Measurements from ENCODE around the gene CCL18.
"Not testable (repeated sequence)": the region's sequence is repeated elsewhere in the genome, so short reads cannot be mapped to it uniquely, and the experiment has no call there.

The CCL18 gene

DNA sequence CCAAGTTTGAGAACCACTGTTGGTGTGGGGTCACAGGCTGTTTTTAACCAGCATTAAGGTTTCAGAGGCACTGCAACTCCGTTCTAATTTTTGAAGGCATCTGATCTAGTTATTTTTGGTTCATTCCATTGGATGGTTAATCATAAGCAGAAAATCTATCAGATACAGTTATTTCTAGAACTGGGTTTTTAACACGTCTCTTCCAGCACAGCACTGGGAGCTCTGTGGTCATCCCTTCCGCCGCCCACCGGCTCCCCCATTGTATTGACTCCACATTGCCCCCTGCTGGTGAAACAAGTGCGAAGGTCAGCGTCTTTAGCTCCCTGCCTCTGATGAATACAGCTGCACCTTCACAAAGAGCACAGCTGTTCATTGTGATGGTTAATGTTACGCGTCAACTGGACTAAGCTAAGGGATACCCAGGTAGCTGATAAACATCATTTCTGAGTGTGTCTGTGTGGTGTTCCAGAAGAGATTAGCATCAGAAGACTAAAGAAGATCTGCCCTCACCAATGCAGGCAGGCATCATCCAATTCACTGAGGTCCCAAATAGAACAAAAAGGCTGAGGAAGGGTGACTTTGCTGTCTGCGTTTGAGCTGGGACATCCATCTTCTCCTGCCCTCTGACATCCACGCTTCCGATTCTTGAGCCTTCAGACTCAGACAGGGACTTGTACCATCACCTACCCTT, 8.5 kb downstream of the CCL18 start:
- no peak for DNase-seq

DNA sequence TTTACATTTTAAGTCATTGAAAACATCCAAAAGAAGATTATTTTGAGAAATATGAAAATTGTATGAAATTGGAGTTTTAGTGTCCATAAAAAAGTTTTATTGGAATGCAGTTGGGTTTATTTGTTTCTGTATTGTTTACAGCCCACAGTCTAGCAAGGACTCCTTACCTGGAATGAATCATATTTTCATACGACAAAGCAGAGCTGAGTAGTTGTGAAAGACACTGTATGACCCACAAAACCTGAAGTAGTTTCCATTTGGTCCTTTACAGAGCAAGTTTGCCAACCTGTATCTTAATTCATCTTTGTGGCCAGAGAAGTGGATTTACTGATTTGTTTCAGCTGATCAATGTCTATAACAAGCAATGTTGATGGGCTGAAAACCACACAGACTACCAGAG, 10.3 kb downstream of the CCL18 start:
- no peak for DNase-seq

DNA sequence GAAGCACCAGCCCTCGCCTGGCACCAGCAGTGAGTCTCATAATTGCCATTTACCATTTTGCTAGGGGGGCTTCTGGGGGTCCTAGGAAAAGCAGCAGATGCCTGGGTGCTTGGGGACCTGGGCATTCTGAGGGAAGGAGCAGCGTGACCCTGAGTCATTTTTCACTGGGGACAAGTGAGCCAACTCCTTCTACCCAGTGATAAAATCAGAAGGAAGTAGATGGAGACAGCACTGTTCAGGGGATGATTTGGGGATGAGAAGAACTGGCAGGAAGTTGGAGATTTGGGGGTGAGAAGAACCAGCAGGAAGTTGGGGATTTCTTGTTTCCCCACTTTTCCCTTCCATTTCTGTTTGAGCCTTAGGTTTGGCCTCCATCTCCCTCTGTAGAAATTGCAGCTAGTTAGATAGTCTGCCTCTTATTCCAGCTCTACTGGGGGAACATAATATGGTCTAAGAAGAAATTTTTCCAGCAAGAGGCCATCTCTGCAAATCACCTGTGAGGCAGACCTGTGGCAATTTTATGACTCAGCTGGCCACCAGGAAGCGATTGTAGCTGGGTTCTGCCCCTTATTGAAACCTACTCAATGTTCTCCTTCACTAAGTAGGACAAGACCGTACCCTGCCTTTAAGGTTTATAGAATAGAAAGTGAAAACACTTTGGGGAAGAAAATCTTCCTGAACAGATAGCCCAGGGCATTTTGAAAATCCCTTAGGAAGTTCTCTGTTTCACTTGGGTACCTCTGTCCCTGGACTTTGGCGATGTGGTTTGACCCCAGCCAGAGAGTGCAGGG, 17.8 kb downstream of the CCL18 start:
- not testable (repeated sequence) for DNase-seq

DNA sequence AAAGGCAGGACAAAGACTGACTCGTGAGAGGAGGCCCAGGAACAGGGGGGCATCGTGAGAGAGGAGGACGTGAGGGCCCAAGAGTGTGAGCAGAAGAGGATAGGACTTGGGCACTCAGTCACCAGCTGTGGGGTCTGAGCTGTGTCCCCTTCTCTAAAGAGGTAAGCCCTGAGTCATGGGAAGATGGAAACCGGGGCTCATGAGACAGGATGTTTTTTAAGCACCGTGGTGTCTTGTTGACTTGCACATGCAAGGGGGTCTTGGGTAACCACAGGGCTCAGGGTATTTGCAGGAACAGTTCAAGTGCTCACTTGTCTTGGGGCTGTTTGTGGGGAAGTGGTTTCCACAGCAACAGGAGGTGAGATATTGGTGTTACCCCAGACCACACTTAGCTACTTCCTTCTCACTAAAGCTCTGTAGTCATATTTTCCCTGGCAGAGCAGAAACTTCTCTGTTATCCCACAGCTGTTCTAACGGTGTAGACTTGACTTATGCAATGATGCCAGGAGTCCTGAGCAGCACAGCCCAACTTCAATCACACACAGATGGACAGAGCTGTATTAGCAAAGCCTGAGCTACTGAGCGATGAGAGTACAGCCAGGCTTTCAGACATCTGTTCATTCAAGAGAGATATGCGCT, 18.5 kb downstream of the CCL18 start:
- not testable (repeated sequence) for DNase-seq

DNA sequence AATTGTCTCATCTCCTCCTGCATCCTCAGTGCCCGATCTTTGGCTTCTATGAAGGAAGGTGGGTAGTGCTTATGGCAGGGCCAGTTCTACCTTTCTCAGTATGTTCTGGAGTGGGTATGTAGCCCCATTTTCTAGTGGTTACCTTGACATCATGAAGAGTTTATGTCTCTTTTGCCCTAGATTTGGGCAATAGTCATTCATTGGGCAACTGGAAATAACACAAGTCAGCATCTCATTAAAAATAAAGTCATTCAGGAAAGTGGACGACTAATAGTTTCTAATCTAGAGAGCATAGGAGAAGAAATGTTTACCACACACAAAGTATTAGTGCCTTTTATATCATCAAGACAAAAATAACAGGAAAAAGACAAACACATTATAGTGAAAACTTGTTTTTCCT, 19.6 kb downstream of the CCL18 start:
- DNase-seq = not testable (repeated sequence)

DNA sequence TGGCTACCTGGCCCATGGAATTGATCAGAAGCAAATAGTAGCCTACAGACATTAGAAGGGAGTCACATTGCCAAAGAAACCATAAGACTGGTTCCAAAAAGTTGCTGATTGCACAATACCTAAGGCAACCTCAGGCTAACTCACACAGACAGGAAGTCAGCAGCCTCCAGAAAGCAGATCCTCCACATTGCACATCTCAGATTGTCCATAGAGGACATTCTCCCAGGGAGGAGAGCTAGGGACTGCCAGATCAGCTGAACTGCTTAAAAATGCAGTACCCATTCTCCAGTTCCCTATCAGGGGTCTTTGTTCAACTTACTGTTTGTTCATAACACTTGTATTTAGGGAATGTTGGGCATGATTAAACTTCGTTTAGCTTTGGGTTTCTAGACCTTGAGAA, 21.7 kb downstream of the CCL18 start:
- no peak for DNase-seq

DNA sequence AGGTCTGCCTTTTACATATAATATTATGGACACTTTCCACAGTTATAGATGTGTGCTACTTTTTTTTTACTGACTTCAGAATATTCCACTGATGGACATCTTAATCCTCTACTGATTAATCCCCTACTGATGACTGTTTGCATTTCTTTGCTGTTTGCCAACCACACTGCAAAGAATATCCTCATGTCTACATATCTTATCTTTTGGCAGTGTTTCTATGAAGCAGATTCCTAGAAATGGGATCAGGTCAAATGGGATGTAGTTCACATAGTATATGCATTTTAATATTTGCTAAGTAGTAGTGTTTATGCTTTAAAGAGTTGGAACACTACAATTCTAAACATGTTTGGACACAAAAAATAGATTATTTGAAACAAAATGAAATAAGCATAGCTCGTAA, 22.7 kb downstream of the CCL18 start:
- DNase-seq = no peak

DNA sequence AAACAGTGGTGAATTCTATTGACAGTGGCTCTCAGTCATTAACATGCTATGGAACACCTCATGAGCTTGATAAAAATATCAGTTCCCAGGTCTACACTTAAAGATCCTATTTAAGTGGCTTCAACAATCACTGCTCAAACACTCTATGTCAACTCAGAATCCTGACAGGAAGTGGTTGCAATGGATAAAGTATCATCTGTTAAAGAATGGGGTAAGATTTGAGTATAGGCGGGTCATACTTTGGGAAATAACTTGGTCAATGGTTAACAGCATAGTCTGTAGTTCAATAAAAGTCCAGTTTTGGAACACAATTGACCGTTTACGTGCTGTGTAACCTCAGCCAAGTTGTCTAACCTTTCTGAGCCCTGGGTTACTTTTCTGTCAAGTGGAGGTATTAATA, 23.4 kb downstream of the CCL18 start:
- DNase-seq = not testable (repeated sequence)

DNA sequence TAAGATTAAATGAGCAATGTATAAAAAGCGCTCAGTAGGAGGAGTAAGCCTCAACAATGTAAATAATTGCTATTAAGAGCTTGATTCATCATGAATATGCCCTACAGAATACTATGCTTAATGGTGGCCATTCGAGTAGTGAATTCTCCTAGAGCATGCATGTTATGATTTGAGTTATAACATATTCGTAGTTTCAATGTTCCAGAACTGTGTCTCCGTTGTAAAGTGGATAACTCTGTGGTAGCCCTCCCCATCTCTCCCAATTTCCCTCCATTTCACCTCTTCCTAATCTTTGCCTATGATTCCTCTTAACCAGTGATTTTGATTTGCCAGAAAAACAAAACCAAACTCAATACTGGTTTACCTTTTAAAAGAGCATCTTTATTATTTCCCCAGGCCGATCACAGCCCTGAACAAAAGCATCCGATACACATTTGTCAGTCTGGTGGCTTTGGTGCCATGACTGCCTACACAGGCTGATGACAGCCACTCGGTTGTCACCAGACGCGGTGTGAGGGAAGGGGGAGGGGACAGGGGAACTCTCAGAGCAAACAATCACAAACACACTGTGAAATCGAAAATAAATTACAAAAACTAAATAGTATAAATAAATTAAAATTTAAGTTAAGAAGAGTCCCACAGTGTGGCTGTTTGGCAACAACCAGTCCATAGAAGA, 24.0 kb downstream of the CCL18 start:
- not testable (repeated sequence) for DNase-seq

DNA sequence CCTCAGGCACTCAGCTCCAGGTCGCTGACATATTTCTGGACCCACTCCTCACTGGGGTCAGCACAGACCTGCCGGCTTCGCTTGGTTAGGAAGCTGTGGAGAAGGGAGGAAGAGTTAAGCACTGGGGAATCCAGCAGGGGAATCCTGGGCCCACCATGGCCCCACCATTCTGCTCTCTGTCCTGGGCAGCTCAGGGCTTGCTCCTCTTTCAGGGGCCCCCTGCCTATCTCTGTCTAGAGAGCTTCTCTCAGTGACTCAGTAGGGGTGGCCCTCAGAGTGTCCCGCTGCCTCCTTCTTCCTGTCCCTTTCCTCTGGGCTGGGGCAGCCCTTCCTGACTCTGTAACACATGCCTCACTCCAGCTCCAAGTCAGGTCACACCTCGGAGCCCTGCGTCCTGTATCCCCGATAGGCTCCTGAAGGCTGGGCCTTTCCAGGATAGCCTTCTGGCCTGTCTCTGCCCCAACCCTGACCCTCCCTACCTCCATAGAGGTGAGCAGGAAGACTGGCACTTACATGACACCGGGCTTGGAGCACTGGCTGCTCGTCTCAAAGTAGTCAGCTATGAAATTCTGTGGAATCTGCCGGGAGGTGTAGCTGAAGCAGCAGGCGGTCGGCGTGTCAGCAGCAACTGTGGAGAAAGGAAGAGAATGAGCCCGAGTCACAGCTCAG, 24.7 kb downstream of the CCL18 start:
- no peak for DNase-seq

DNA sequence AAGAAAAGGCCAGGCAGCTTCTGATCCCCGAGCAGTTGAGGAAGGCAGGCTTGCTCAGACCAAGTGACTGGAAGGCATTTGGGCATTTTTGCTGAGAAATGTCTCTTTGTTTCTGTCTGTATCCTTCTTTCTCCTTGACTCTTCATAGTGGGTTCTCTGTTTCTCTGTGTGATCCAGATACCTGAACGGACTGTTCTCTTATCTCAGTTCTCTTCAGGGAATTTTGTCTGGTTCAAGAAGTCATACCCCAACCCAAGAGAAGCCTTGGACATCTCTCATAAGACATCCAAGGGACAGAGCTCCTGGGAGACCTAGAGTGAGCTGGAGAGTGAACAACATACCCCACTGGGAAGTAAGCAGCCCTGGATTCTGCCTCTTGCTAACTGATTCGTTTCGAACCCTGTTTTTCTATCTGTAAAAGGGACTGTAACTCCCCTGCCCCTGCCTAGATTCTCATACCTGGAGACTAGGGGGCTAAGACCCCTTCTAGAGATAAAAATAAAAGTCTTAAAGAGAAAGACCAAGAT, 25.3 kb downstream of the CCL18 start:
- no peak for DNase-seq

DNA sequence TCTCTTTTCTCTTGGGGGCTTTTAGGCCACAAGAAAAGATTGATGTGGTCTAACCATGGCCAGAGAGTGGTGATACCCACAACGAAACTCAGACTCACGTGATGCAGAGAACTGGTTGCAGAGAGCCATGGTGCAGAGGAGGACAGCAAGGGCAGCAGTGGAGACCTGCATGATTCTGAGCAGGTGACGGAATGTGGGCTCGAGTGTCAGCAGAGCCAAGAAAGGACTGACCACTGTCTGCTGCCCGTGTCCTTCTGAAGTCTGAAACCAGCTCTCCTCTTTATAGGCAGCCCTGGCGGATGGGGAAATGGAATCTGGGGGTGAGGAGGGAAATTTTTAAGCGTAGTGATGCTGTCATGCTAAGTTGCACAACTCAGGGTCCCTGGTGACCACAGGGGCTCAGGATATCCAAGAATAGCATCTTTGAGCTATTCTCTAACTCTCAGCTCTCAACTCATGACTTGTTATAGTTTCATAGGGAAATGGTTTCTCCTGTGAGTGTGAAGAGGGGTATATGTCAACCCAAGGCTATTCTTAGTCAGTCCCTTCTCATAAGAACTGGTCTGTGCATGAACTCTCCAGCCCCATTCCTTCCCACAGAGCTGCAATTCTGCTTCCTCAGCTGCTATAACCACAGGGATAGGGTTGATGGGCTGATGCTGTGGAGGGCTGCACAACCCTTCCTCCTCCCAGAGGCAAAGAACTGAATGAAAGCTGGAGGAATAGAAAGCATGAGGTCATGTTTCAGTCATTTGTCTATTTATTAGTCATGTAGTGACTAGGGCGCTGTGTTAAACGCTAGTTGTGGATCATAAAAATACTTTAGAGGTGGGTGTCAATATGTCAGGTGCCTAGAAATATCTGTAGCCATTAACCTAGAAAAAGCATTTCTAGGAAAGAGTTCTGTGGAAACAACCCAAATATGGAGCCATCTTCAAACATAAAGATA, 26.1 kb downstream of the CCL18 start, which contains the start of gene CCL3:
Gene CCL3, minus strand, starts transcription at position 256 of the 949 bp plus-strand sequence. Its CDS starts 85 bp downstream, at position 171.
- DNase-seq = no peak

DNA sequence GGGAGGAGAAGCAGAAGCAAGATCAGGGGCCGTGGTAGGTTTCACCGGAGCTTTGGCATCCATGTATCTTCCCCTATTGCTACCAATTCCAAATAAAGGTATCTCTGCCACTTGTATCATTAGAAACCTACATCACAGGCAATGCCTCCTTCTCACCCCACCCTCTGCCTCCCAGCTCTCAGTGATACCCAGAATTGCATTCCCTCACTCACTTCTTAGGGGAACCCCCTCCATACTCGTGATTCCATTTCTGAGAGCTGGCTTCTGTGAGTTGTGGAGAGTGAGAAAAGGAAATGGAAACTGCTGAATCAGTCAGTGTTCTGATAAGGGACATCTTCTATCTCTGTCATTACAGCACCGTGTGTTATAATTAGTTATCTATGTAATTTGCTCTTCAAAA, 28.2 kb downstream of the CCL18 start:
- no peak for DNase-seq

DNA sequence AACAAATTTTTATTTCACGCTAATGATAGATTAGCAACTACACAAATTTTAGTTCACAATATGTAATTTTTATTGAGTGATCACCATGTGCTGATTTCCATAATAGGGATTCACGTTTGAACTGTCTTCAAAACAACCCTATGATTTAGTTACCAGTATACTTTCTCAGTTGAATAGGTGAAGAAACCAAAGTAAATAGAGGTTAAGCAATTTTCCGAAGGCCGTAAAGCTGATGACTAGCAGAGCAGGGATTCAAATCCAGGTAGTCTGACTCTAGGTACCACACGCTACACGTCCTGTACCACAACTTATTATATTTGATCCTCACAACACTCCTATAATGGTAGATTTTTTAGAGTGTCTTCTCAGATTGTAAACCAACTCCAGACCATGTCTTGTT, 28.6 kb downstream of the CCL18 start:
- not testable (repeated sequence) for DNase-seq

DNA sequence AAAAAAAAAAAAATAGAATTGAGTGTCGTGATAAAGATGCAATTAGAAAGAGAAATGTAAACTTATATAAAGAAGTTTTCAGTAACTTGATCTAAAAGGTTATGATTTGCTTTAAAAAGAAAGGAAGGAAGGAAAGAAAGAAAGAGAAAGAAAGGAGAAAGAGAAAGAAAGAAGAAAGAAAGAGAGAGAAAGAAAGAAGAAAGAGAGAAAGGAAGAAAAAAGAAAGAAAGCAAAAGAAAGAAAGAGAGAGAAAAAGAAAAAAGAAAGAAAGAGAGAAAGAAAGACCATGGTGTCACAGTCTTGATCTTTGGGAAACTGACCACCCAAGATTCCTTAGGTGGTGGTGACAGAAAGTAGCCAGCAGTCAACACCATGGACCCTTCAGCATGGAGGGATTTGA, 30.2 kb downstream of the CCL18 start:
- DNase-seq = no peak

DNA sequence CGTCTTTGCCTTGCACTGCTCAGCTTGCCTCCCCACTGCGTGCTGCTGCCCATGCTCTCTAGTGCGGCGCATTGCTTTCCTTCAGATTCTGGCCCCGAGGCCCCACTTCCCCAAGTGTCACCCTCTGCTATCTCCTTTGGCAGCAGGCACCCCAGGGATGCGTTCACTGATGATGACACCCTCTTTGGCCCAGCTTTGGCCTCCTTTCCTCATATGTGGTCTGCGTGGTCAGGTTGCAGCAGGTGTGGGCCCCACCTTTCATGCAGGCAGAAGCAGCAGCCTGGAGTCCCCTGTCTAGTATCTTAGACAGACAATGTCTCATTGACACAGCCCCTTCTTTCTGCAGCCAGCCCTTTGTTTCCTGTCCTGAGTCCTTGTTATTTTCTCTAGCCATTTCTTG, 30.7 kb downstream of the CCL18 start:
- no peak for DNase-seq

DNA sequence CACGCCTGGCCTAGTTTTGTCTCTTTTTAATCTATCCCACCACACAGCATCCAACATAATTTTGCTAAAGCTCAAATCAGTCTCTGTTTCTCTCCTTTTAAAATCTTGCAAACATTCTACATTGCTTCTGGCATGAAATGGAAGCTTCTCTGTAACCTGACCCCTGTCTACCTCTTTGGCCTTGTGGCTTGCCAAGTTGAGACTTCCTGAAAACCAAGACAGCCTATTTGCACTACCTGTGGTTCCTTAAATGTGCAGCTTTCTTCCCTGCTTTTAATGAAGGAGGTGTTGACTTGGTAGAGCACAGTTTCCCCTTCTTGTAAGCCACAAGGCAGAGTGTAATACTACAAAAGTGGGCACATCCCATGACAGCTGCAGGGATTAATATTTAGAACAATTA, 31.9 kb downstream of the CCL18 start:
- no peak for DNase-seq

DNA sequence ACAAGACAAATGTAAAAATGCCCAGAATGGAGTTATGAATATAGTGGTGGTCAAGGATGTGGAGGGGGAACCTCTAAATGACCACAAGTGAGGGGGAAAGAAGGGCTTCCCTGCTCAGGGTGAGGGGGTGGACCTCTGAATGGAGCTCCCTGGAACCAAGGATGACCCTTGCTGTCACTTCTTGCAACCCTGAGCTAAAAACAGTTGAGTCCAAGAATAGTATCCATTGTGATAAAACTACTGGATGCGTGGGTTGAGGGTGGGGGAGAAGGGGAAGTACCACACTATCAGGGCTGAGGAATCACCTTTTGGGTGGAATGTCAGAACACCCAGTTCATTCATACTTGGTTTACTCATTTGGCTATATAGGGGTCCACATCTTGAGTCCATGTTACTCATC, 34.9 kb downstream of the CCL18 start:
- DNase-seq = not testable (repeated sequence)

DNA sequence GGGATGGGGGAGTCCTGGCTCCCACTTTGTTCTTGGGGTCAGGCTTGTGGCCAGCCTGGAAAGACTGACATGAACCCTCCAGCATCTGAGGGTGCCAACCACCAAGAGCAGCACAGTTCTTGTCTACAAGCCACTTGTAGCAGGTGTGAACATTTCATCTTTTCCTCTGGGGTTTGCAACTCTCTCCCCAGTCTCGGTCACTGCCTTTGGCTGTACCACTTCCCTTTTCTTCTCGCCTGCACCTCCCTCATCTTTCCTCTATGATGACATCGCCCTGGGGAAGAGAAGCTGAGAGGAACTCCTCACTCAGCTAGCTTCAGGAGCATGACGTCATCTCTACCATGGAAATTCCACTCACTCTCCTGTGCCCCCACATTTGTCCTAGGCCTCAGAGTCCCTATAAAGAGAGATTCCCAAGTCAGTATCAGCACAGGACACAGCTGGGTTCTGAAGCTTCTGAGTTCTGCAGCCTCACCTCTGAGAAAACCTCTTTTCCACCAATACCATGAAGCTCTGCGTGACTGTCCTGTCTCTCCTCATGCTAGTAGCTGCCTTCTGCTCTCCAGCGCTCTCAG, 39.4 kb downstream of the CCL18 start, which contains the start of gene CCL4:
Gene CCL4, plus strand, starts transcription at position 427 of the 575 bp plus-strand sequence. Its CDS starts 79 bp downstream, at position 506.
- DNase-seq = not testable (repeated sequence)

DNA sequence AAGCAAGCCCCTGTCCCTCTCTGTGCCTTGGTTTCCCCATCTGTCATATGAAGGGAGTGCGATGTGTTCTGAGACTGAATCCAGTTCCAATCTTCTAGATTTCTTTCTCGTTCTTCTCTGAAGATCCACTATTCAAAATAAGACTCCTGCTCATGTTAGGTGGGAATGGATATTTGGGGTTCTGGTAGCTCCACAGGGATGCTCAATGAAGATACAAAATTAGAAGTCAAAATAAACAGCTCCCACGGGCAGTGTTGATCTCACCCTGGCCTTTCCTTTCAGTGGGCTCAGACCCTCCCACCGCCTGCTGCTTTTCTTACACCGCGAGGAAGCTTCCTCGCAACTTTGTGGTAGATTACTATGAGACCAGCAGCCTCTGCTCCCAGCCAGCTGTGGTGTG, 40.2 kb downstream of the CCL18 start:
- not testable (repeated sequence) for DNase-seq

DNA sequence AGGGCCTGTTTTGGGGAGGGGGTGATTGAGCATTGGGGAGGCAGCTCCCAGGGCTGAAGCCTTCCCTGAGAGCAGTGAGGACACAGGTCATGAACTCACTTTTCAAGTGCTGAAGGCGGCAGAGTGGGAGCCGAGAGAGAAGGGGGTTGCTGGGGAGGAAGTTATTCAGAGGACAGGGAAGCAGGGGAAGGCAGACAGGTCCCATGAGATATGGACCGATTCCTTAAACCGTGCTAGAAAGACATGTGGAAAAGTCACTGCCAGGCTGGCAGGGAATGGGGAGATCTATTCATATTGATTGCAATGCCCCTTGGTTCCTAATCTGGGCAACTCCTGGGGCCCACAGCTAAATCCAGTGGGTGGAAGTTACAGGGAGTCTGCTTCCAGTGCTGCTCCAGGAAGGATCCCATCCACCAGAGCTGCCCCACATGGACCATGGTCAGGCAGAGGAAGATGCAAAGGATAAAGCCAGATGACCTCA, 40.7 kb downstream of the CCL18 start:
- DNase-seq = no peak
